Muscle layer of colon (tissue), 2 donors: Measurements from ENCODE around the gene ARHGAP26.

Experiments
- H3K27ac ChIP-seq: one replicate; pipeline ENCODE4 v1.7.0; 2013; ENCODE audit warnings: low read depth, mild to moderate bottlenecking, low read length, moderate library complexity
- H3K27me3 ChIP-seq, 2 donors: one replicate each; pipeline ENCODE4 v1.7.0; 2013; ENCODE audit warnings: low read length in 2 of 2, mild to moderate bottlenecking in 2 of 2; ENCODE audit not compliant: insufficient read depth in 2 of 2, control insufficient read depth in 1 of 2
- H3K36me3 ChIP-seq: one replicate; pipeline ENCODE4 v1.7.0; 2013; ENCODE audit warnings: mild to moderate bottlenecking, low read length; ENCODE audit not compliant: insufficient read depth
- H3K4me1 ChIP-seq: one replicate; pipeline ENCODE4 v1.7.0; 2013; ENCODE audit warnings: mild to moderate bottlenecking, low read length; ENCODE audit not compliant: insufficient read depth
- H3K4me3 ChIP-seq, 2 donors: one replicate each; pipeline ENCODE4 v1.7.0; 2013; ENCODE audit warnings: low read length in 2 of 2, low read depth in 1 of 2, mild to moderate bottlenecking in 1 of 2, moderate library complexity in 1 of 2
- H3K9ac ChIP-seq: one replicate; pipeline ENCODE4 v1.7.0; 2013; ENCODE audit warnings: low read length
- H3K9me3 ChIP-seq: one replicate; pipeline ENCODE4 v1.7.0; 2013; ENCODE audit warnings: mild to moderate bottlenecking, low read length
- donor health status: abdominal sarcoma.
- donor health status: Adenocarcinoma of cecum.

ARHGAP26 gene

GRCh38 chr5:142805339-142805738 lies 35.2 kb downstream of the ARHGAP26 start:
- Histone ChIP-seq H3K9ac (no peak overlapping the region), H3K9me3 (no peaks in the 10 kb centered on the region), H3K4me3 (no peak overlapping the region), H3K27ac (no peak overlapping the region), H3K36me3 (no peaks in the 10 kb centered on the region), H3K27me3 (no peaks in the 10 kb centered on the region), H3K4me1 (peaks cover 16% of the 10 kb centered on the region)

- no peak overlapping the region for H3K27ac ChIP-seq
- H3K4me1 ChIP-seq: peaks cover 16% of the 10 kb centered on the region
- H3K9ac ChIP-seq: no peak overlapping the region
- no peaks in the 10 kb centered on the region for H3K36me3 ChIP-seq
- H3K27me3 ChIP-seq: no peaks in the 10 kb centered on the region
- no peaks in the 10 kb centered on the region for H3K9me3 ChIP-seq
- no peak overlapping the region for H3K4me3 ChIP-seq
Measured at GRCh38 chr5:142806841-142807267, 36.7 kb downstream of the ARHGAP26 start.

- no peak overlapping the region for H3K27ac ChIP-seq
- H3K27me3 ChIP-seq: no peaks in the 10 kb centered on the region
- no peak overlapping the region for H3K9ac ChIP-seq
- no peaks in the 10 kb centered on the region for H3K36me3 ChIP-seq
- H3K9me3 ChIP-seq: no peaks in the 10 kb centered on the region
- no peak overlapping the region for H3K4me3 ChIP-seq
- H3K4me1 ChIP-seq: peaks cover 16% of the 10 kb centered on the region
Measured at GRCh38 chr5:142807372-142807911, 37.3 kb downstream of the ARHGAP26 start.

GRCh38 chr5:142808878-142809598 lies 38.9 kb downstream of the ARHGAP26 start:
- Histone ChIP-seq H3K9ac (no peak overlapping the region), H3K36me3 (no peaks in the 10 kb centered on the region), H3K27me3 (no peaks in the 10 kb centered on the region), H3K27ac (no peak overlapping the region), H3K4me3 (no peak overlapping the region), H3K4me1 (peaks cover 14% of the 10 kb centered on the region), H3K9me3 (no peaks in the 10 kb centered on the region)

- Histone ChIP-seq H3K27me3 (no peaks in the 10 kb centered on the region), H3K9me3 (no peaks in the 10 kb centered on the region), H3K9ac (no peak overlapping the region), H3K27ac (no peak overlapping the region), H3K4me3 (no peak overlapping the region), H3K36me3 (no peaks in the 10 kb centered on the region), H3K4me1 (peaks cover 19% of the 10 kb centered on the region)
Measured at GRCh38 chr5:142810081-142810480, 39.9 kb downstream of the ARHGAP26 start.

GRCh38 chr5:142810743-142811290 lies 40.6 kb downstream of the ARHGAP26 start:
- no peaks in the 10 kb centered on the region for H3K36me3 ChIP-seq
- H3K4me1 ChIP-seq: peaks cover 19% of the 10 kb centered on the region
- H3K27ac ChIP-seq: no peak overlapping the region
- no peak overlapping the region for H3K4me3 ChIP-seq
- H3K9ac ChIP-seq: no peak overlapping the region
- no peaks in the 10 kb centered on the region for H3K9me3 ChIP-seq
- no peaks in the 10 kb centered on the region for H3K27me3 ChIP-seq

- H3K4me3 ChIP-seq: no peak overlapping the region
- no peak overlapping the region for H3K9ac ChIP-seq
- no peak overlapping the region for H3K27ac ChIP-seq
- no peaks in the 10 kb centered on the region for H3K9me3 ChIP-seq
- no peaks in the 10 kb centered on the region for H3K36me3 ChIP-seq
- peaks cover 31% of the 10 kb centered on the region for H3K4me1 ChIP-seq
- no peaks in the 10 kb centered on the region for H3K27me3 ChIP-seq
Measured at GRCh38 chr5:142811866-142812557, 41.8 kb downstream of the ARHGAP26 start.

GRCh38 chr5:142813220-142813619 lies 43.0 kb downstream of the ARHGAP26 start:
- H3K27me3 ChIP-seq: no peaks in the 10 kb centered on the region
- no peak overlapping the region for H3K27ac ChIP-seq
- H3K9me3 ChIP-seq: no peaks in the 10 kb centered on the region
- H3K9ac ChIP-seq: no peak overlapping the region
- H3K36me3 ChIP-seq: no peaks in the 10 kb centered on the region
- no peak overlapping the region for H3K4me3 ChIP-seq
- H3K4me1 ChIP-seq: peaks cover 43% of the 10 kb centered on the region

GRCh38 chr5:142814122-142814521 lies 43.9 kb downstream of the ARHGAP26 start:
- no peaks in the 10 kb centered on the region for H3K27me3 ChIP-seq
- no peak overlapping the region for H3K27ac ChIP-seq
- H3K36me3 ChIP-seq: no peaks in the 10 kb centered on the region
- no peak overlapping the region for H3K9ac ChIP-seq
- peaks cover 45% of the 10 kb centered on the region for H3K4me1 ChIP-seq
- H3K4me3 ChIP-seq: no peak overlapping the region
- H3K9me3 ChIP-seq: no peaks in the 10 kb centered on the region

- no peak overlapping the region for H3K9ac ChIP-seq
- H3K4me3 ChIP-seq: no peak overlapping the region
- no peaks in the 10 kb centered on the region for H3K27me3 ChIP-seq
- peaks cover 35% of the 10 kb centered on the region for H3K4me1 ChIP-seq
- H3K36me3 ChIP-seq: no peaks in the 10 kb centered on the region
- no peaks in the 10 kb centered on the region for H3K9me3 ChIP-seq
- no peak overlapping the region for H3K27ac ChIP-seq
Measured at GRCh38 chr5:142815469-142815868, 45.3 kb downstream of the ARHGAP26 start.

GRCh38 chr5:142816531-142817430 lies 46.6 kb downstream of the ARHGAP26 start:
- Histone ChIP-seq H3K27me3 (no peaks in the 10 kb centered on the region), H3K36me3 (no peaks in the 10 kb centered on the region), H3K4me1 (peaks cover 35% of the 10 kb centered on the region), H3K9ac (no peak overlapping the region), H3K4me3 (no peak overlapping the region), H3K27ac (no peak overlapping the region), H3K9me3 (no peaks in the 10 kb centered on the region)
